Mammary epithelial cell (primary cell): Measurements from ENCODE around the gene NUDT4.

ENCODE experiments used
- EZH2 ChIP-seq: IDR thresholded peaks from 2 replicates; pipeline ENCODE4 v1.6.1; 2012; ENCODE audit warnings: low read length, inconsistent platforms, borderline replicate concordance
- TF ChIP-seq, protein P1 (sequence below), 2 donors: IDR thresholded peaks in 1 of 2; conservative IDR thresholded peaks in 1 of 2; 2 replicates each; pipeline ENCODE4 v1.5.1; 2011 to 2012; ENCODE audit warnings: inconsistent platforms in 2 of 2, low read length in 2 of 2, mild to moderate bottlenecking in 2 of 2, control low read depth in 1 of 2, low read depth in 1 of 2; ENCODE audit not compliant: insufficient read depth in 1 of 2; ENCODE audit errors: extremely low read depth in 1 of 2

DNA sequence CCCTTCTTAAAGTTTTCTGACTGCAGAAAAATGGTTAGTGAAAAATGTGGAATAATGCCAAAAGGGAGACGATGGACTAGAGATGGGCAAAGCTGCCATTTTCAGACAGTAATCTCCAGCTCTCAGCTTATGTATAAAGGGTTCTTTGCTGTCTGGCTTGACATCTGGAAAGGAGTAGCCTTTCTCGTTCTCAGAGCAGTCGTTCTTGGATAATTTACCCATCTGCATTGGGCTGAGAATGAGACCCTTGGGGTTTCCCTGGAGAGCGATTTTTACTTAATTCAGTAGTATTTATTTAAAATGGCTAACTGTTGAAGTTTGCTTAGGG, 1.2 kb downstream of the NUDT4 start:
- TF ChIP-seq, protein P1, sequence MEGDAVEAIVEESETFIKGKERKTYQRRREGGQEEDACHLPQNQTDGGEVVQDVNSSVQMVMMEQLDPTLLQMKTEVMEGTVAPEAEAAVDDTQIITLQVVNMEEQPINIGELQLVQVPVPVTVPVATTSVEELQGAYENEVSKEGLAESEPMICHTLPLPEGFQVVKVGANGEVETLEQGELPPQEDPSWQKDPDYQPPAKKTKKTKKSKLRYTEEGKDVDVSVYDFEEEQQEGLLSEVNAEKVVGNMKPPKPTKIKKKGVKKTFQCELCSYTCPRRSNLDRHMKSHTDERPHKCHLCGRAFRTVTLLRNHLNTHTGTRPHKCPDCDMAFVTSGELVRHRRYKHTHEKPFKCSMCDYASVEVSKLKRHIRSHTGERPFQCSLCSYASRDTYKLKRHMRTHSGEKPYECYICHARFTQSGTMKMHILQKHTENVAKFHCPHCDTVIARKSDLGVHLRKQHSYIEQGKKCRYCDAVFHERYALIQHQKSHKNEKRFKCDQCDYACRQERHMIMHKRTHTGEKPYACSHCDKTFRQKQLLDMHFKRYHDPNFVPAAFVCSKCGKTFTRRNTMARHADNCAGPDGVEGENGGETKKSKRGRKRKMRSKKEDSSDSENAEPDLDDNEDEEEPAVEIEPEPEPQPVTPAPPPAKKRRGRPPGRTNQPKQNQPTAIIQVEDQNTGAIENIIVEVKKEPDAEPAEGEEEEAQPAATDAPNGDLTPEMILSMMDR (conservative IDR thresholded peaks at IDR 0.05 in 1 of 2, IDR thresholded peaks at IDR 0.05 in 1 of 2; ENCODE audit: extremely low read depth in 1 of 2, insufficient read depth in 1 of 2, low read depth in 1 of 2, low read length in 2 of 2), result no peak
- no peak for TF ChIP-seq EZH2
